H1 (cell line): ENCODE results near the gene SLC25A53. TPM values are rescaled to one million over a fixed set of nuclear protein-coding genes. Genes with fewer than 3 reads are reported as not detected.

ENCODE experiments used
- ASH2L ChIP-seq: fragments of 200-600, 300-600 bp; sonication (generic); IDR thresholded peaks from one replicate; pipeline ENCODE4 v1.7.1; 2017; ENCODE audit warnings: low read length
- CEBPB ChIP-seq: IDR thresholded peaks from 2 replicates; pipeline ENCODE4 v1.6.1; 2012; ENCODE audit warnings: low read depth, low read length
- RAD21 ChIP-seq, 2 experiments: IDR thresholded peaks in 1 of 2; conservative IDR thresholded peaks in 1 of 2; 2 replicates each; pipeline ENCODE4 v1.6.1; 2011; ENCODE audit warnings: low read depth in 2 of 2, low read length in 2 of 2, improper control_type of control experiment in 1 of 2, inconsistent platforms in 1 of 2, mild to moderate bottlenecking in 1 of 2, moderate library complexity in 1 of 2
- SIRT6 ChIP-seq: IDR thresholded peaks from one replicate; pipeline ENCODE4 v1.7.1; 2012; ENCODE audit warnings: low read length, inconsistent platforms
- YY1 ChIP-seq: IDR thresholded peaks from 2 replicates; pipeline ENCODE4 v1.6.1; 2011; ENCODE audit warnings: low read depth, mild to moderate bottlenecking, low read length
- polyA plus RNA-seq, 7 experiments: library from polyadenylated mRNA; depleted of rRNA in 3 of 7; stranded (reverse) in 5 of 7; unstranded in 2 of 7; fragments of >200 nt in 5 of 7; fragments of 200-250 nt in 2 of 7; gene quantifications; 1 replicate in 5 of 7; 2 replicates in 1 of 7; 4 replicates in 1 of 7; pipeline versions ENCODE4 v1.2.1 to v1.2.3, GENCODE V29; 2011 to 2013; ENCODE audit warnings: missing spikeins in 2 of 7, mixed read lengths in 2 of 7
- total RNA-seq: library from RNA; stranded (reverse); fragmentation: NEBNext Ultra II Directional; extraction: Animal tissue kit (Norgen Biotek cat#: 25700); gene quantifications from 2 replicates; pipeline ENCODE4 v1.2.1, GENCODE V29; 2021
- TF ChIP-seq, protein P1 (sequence below), 3 experiments: IDR thresholded peaks; 1 replicate in 2 of 3; 2 replicates in 1 of 3; pipeline versions ENCODE4 v1.5.1 to v1.6.1; 2011; ENCODE audit warnings: low read length in 3 of 3, mild to moderate bottlenecking in 3 of 3, inconsistent platforms in 2 of 3, low read depth in 1 of 3, moderate library complexity in 1 of 3; ENCODE audit not compliant: insufficient read depth in 1 of 3; ENCODE audit errors: control extremely low read depth in 1 of 3
- TF ChIP-seq, protein P2 (sequence below): fragments of 300-600 bp; sonication (generic); IDR thresholded peaks from 2 replicates; pipeline ENCODE4 v1.7.1; 2012; ENCODE audit warnings: low read length, moderate library complexity, mild to moderate bottlenecking, inconsistent platforms; ENCODE audit not compliant: insufficient replicate concordance

The SLC25A53 gene
- total and polyA plus RNA-seq, 2 of the 8 experiments (the other 6 are each of a cell fraction or from before 2014, with no cell fraction given), result 2.4 to 4.2 TPM

DNA sequence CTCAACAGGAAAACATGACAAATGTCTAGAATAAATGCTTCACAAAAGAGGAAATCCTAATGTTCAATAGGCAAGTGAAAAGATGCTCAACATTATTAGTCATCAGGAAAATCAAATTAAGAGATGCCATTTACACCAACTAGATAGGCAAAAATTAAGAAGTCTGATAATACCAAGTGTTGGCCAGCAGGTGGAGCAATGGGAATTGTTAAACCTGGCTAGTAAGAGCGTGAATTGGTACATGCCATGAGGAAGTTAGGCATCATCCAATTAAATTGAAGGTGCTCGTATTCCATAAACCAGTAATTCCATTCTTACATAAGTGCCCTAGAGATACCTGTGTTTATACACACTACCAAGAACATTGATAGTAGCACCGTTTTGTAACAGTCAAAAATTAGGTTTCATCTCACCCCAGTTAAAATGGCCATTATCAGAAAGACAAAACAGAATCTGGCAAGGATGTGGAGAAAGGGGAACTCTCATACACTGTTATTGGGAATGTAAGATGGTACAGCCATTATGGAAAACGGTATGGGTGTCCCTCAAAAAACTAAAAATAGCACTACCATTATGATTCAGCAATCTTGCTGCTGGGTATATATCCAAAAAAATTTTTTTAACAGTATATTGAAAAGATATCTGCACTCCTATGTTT, 58.5 kb downstream of the SLC25A53 start (continued):
- TF ChIP-seq, protein P1, sequence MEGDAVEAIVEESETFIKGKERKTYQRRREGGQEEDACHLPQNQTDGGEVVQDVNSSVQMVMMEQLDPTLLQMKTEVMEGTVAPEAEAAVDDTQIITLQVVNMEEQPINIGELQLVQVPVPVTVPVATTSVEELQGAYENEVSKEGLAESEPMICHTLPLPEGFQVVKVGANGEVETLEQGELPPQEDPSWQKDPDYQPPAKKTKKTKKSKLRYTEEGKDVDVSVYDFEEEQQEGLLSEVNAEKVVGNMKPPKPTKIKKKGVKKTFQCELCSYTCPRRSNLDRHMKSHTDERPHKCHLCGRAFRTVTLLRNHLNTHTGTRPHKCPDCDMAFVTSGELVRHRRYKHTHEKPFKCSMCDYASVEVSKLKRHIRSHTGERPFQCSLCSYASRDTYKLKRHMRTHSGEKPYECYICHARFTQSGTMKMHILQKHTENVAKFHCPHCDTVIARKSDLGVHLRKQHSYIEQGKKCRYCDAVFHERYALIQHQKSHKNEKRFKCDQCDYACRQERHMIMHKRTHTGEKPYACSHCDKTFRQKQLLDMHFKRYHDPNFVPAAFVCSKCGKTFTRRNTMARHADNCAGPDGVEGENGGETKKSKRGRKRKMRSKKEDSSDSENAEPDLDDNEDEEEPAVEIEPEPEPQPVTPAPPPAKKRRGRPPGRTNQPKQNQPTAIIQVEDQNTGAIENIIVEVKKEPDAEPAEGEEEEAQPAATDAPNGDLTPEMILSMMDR (IDR thresholded peaks at IDR 0.05; ENCODE audit: control extremely low read depth in 1 of 3, insufficient read depth in 1 of 3, low read depth in 1 of 3, low read length in 3 of 3), result peak in 2 of 3 experiments; percentile 44 to 50; a peak in 2 of 4 replicates
- TF ChIP-seq RAD21 (IDR thresholded peaks at IDR 0.05 in 1 of 2, conservative IDR thresholded peaks at IDR 0.05 in 1 of 2; ENCODE audit: low read depth in 2 of 2, low read length in 2 of 2), result peak; percentile 51 to 65
- TF ChIP-seq CEBPB, result no peak
- TF ChIP-seq, protein P2, sequence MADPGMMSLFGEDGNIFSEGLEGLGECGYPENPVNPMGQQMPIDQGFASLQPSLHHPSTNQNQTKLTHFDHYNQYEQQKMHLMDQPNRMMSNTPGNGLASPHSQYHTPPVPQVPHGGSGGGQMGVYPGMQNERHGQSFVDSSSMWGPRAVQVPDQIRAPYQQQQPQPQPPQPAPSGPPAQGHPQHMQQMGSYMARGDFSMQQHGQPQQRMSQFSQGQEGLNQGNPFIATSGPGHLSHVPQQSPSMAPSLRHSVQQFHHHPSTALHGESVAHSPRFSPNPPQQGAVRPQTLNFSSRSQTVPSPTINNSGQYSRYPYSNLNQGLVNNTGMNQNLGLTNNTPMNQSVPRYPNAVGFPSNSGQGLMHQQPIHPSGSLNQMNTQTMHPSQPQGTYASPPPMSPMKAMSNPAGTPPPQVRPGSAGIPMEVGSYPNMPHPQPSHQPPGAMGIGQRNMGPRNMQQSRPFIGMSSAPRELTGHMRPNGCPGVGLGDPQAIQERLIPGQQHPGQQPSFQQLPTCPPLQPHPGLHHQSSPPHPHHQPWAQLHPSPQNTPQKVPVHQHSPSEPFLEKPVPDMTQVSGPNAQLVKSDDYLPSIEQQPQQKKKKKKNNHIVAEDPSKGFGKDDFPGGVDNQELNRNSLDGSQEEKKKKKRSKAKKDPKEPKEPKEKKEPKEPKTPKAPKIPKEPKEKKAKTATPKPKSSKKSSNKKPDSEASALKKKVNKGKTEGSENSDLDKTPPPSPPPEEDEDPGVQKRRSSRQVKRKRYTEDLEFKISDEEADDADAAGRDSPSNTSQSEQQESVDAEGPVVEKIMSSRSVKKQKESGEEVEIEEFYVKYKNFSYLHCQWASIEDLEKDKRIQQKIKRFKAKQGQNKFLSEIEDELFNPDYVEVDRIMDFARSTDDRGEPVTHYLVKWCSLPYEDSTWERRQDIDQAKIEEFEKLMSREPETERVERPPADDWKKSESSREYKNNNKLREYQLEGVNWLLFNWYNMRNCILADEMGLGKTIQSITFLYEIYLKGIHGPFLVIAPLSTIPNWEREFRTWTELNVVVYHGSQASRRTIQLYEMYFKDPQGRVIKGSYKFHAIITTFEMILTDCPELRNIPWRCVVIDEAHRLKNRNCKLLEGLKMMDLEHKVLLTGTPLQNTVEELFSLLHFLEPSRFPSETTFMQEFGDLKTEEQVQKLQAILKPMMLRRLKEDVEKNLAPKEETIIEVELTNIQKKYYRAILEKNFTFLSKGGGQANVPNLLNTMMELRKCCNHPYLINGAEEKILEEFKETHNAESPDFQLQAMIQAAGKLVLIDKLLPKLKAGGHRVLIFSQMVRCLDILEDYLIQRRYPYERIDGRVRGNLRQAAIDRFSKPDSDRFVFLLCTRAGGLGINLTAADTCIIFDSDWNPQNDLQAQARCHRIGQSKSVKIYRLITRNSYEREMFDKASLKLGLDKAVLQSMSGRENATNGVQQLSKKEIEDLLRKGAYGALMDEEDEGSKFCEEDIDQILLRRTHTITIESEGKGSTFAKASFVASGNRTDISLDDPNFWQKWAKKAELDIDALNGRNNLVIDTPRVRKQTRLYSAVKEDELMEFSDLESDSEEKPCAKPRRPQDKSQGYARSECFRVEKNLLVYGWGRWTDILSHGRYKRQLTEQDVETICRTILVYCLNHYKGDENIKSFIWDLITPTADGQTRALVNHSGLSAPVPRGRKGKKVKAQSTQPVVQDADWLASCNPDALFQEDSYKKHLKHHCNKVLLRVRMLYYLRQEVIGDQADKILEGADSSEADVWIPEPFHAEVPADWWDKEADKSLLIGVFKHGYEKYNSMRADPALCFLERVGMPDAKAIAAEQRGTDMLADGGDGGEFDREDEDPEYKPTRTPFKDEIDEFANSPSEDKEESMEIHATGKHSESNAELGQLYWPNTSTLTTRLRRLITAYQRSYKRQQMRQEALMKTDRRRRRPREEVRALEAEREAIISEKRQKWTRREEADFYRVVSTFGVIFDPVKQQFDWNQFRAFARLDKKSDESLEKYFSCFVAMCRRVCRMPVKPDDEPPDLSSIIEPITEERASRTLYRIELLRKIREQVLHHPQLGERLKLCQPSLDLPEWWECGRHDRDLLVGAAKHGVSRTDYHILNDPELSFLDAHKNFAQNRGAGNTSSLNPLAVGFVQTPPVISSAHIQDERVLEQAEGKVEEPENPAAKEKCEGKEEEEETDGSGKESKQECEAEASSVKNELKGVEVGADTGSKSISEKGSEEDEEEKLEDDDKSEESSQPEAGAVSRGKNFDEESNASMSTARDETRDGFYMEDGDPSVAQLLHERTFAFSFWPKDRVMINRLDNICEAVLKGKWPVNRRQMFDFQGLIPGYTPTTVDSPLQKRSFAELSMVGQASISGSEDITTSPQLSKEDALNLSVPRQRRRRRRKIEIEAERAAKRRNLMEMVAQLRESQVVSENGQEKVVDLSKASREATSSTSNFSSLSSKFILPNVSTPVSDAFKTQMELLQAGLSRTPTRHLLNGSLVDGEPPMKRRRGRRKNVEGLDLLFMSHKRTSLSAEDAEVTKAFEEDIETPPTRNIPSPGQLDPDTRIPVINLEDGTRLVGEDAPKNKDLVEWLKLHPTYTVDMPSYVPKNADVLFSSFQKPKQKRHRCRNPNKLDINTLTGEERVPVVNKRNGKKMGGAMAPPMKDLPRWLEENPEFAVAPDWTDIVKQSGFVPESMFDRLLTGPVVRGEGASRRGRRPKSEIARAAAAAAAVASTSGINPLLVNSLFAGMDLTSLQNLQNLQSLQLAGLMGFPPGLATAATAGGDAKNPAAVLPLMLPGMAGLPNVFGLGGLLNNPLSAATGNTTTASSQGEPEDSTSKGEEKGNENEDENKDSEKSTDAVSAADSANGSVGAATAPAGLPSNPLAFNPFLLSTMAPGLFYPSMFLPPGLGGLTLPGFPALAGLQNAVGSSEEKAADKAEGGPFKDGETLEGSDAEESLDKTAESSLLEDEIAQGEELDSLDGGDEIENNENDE, result no peak
- TF ChIP-seq YY1, result no peak
- TF ChIP-seq ASH2L, result no peak
- no peak for TF ChIP-seq SIRT6
- TF ChIP-seq, all 59 proteins: peak for 2
